HG03108 (cell line): ENCODE measurements around the gene ZNF555.
"Not testable (repeated sequence)": the region's sequence is repeated elsewhere in the genome, so short reads cannot be mapped to it uniquely, and the experiment has no call there.

Experiments used
- ATAC-seq: cut with Tn5 transposase; IDR thresholded peaks from one replicate; pipeline ENCODE4 v1.9.1; 2021; ENCODE audit warnings: moderate library complexity; ENCODE audit not compliant: unreplicated experiment

ZNF555 gene

DNA sequence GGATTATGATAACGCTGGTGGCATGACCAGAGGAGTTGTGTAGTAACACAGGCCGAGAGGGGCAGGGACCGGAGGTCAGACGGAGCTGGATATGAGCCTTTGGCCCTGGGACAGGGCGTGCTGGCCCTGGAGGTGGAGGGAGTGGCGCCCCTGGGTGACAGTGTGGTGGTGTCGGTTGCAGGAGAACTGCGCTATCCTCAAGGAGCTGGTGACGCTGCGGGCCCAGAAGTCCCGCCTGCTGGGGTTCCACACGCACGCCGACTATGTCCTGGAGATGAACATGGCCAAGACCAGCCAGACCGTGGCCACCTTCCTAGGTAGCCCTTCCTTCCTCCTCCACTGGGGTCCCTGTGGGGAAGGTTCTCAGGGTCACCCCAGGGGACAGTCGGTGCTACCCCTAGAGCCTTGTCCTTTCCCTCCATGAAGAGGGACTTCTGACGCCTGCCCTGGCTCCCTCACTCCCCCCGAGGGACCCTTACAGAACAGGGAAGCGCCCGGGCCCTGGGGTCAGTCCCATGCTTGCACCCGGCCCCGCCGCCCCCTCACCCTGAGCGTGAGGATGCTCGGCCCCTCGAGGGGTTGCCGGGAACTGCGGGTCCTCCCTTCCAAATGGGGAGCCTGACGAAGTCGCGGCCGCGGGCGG, 34.4 kb upstream of the ZNF555 start:
- ATAC-seq, result no peak

DNA sequence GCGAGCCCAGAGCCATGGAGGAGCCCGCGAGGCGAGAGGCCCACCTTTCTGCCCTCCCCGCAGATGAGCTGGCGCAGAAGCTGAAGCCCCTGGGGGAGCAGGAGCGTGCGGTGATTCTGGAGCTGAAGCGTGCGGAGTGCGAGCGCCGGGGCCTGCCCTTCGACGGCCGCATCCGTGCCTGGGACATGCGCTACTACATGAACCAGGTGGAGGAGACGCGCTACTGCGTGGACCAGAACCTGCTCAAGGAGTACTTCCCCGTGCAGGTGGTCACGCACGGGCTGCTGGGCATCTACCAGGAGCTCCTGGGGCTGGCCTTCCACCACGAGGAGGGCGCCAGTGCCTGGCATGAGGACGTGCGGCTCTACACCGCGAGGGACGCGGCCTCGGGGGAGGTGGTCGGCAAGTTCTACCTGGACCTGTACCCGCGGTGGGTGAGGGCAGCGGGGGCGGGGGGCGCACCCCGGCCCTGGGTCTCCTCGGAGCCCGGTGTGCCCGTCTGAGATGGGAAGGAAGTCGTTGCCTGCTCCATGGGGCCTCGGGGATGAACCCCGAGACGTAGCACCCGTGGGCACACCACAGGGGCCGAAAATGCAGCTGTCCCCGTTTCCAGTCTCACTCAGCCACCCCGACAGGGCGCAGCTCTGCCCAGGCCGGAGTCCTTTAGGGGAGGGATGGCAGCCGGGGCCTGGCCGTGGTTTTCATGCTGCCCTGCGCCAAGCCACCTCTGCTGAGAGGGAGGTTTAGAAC, 33.7 kb upstream of the ZNF555 start:
- ATAC-seq, result no peak

DNA sequence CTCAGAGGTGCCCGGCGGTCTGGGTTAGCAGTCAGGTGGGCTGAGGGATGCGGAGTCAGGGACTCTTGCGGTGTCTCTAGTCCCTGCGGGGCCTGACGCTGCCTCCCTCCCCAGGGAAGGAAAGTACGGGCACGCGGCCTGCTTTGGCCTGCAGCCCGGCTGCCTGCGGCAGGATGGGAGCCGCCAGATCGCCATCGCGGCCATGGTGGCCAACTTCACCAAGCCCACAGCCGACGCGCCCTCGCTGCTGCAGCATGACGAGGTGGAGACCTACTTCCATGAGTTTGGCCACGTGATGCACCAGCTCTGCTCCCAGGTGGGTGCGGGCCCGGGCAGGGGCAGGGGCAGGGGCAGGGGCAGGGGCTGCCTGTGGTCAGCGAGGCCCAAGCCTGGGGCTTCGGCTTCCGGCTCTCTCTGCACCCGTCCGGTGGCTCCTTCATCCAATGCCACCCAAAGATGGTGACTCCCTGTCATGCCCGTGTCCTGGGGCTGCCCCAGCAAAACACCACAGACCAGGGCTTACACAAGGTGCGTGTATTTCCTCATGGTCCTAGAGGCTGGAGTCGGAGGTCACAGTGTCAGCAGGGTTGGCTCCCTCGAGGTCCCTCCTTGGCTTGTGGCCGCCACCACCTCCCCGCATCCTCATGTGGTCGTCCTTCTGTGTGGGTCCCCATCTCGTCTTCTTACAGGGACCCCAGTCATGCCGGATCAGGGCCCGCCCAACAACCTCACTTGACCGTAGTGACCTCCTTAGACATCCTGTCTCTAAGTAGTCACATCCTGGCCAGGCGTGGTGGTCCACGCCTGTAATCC, 32.9 kb upstream of the ZNF555 start:
- ATAC-seq, result no peak

DNA sequence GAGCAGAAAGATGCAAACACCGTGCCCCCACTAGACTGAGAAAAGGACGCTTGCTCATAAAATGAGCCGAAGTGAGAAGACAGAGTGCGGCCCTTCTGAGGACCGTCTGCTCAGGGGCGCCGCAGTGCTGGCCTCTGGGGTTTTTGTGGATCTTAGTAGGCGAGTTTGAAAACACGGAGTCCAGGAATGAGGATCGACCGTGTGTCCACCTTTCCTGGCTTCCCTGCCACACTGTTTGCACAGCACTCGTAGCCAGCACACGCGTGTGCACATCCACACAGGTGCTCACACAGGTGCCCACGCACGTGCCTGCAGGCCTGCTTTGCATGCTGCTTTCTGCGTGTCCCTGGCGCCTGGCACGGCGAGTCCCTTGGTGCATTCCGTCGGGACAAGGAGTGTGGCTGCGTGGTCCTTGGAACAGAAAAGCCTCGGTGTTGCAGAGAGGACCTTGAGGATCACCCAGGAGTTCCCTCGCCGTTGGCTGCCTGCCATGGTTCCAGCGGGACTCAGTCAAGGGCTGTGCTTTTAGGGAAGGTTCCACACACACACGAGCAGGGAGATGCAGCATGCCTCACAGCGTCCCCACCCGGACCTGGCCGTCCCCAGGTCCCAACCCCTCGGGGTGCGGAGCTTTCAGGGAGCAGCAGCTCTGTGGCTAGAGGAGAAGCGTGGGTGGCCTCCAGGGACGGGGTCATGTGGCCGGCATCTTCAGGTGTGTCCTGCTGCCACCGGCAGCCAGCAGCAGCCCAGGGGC, 31.7 kb upstream of the ZNF555 start:
- no peak for ATAC-seq

DNA sequence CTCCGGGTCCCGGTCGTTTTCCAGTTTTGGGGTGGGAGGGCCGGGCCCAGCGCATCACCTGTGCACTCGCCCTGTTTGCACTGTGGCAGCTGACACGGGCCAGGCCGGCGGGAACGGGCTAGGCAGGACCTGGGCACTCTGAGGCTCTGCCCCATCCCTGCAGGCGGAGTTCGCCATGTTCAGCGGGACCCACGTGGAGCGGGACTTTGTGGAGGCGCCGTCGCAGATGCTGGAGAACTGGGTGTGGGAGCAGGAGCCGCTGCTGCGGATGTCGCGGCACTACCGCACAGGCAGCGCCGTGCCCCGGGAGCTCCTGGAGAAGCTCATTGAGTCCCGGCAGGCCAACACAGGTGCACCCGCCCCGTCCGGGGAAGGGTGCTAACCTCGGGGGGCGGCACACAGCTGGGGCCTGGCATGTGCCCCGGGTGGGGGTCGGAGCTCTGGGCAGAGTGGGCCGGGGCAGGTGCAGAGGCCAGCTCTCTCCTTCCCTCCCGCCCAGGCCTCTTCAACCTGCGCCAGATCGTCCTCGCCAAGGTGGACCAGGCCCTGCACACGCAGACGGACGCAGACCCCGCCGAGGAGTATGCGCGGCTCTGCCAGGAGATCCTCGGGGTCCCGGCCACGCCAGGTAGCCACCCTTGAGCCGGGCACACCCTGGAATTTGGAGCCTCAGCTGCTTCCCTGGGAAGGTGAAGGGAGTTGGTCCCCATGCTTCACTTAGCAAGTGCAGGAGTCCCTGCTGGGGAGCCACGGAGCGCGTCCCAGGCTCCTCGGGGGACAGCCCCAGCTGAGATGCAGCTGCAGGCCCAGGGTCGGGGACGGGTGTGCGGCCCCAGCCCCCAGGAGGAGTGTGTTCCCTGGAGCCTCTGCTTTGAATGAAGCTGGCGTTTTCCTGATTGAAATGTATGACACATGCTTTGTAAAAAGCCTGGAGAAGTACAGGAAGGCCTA, 30.9 kb upstream of the ZNF555 start:
- ATAC-seq, result no peak

DNA sequence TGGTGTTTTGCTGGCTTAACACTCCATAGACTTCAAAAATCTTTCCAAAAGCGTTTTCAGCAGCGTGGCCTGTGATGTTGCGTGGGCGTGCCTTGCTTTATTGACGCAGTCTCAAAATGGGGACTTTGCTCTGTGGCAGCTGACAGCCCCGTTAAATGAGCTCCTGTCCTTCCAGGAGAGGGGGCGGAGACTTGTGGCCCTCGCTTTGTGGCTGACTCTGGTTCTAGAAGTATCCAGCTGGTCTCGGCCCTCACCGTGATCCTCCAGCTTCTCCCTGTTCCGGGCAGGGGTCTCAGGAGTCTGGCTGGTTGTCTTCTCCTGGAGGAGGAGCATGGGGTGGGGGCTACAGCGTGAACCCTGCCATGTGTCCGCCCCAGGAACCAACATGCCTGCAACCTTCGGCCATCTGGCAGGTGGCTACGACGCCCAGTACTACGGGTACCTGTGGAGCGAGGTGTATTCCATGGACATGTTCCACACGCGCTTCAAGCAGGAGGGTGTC, 30.0 kb upstream of the ZNF555 start:
- no peak for ATAC-seq

DNA sequence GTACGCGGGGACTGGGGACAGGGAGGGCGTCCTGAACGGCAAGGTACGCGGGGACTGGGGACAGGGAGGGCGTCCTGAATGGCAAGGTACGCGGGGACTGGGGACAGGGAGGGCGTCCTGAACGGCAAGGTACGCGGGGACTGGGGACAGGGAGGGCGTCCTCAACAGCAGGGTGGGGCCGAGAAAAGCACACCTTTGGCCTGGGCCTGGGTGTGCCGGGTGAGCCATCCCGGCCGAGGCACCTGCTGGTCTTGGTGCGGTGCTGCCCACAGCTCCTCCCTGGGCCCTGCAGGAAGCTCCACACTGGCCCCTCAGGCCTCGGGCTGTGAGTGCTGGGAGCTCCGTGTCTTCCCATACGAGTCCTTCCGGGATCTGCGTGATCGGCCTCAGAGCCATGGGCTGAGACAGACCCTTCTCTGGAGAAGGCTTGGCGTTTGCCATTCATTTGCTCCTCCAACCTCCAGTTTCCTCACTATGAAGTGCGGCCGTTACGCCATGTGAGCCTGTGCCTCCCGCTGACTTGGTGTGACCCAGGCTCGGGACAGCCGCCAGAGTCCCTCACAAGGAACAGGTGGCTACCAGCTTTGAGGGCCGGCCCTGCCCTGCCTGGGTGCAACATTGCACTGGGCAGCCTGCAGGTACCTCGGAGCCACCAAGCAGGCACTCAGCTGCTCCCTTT, 29.4 kb upstream of the ZNF555 start:
- no peak for ATAC-seq

DNA sequence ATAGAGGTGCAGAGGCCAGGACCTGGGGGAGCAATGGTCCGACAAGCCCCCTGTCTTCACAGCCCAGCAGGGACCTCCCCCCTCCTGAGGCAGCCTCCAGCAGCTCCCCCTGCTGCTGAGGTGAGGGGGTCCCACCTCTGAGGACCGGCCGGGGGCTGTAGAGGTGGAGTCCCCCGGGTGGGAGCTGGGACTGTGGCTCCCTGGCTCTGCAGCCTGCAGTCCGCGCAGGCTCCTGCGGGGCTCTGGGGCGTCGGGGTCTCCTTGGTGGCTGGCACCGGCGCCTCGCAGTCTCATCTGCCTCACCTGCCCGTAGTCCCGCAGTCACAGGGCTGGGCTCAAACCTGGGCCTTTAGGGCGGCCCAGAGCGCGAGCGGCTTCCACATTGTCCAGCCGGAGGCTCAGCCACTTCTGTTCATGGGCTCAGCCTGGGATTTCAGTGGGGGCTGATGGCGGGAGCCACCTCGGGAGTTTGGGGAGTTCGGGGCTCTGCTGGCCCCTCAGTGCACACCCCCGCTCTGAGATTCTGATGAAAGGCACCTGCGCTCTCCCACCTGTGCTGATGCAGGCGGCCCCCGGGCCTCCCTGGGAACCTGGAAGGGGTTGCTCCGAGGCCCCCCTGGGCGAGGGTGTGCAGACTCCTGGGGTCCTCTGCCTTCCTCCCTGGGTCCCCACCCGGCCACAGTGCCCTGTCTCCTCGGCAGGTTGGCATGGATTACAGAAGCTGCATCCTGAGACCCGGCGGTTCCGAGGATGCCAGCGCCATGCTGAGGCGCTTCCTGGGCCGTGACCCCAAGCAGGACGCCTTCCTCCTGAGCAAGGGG, 28.7 kb upstream of the ZNF555 start:
- ATAC-seq, result no peak

DNA sequence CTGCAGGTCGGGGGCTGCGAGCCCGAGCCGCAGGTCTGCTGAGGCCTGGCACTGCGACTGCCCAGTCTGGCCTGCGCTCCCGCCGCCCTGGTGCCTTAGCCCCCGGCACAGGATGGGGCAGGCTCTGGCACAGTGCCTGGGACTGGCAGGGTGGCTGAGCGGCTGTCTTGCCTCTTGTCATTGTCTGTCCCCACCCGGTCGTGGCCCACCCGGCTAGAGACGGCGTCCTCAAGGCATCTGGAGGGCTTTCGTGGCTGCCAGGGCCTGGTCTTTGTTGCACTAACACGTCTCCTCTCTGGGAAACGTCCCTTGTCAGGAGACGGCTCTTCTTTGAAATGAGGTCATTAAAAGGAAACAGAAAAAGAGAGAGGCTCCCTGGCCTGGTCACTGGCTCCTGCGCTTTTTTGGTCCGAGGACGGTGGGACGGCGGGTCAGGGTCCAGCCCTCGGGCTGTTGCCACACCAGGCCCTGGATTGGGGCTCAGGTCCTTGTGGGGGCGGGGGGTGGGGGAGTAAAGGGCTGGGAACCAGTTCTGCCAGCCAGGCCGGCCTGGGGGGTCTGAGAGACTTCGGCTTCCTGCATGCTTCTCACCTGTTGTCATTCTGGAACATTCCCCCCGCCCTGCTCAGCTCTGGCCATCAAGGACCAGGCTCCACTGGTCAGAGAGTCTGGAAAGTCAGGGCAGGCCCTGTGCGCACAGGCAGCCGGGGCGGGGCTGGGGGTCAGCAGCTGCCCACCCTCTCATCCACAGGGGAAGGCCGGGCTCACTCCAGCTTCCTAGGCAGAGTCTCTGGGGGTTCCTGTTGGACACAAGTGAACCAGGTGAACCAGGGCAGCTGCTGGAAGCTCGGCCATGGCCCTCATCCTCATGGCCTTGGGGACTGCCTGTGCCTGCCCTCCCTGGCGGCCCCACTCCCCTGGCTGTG, 27.8 kb upstream of the ZNF555 start:
- no peak for ATAC-seq

DNA sequence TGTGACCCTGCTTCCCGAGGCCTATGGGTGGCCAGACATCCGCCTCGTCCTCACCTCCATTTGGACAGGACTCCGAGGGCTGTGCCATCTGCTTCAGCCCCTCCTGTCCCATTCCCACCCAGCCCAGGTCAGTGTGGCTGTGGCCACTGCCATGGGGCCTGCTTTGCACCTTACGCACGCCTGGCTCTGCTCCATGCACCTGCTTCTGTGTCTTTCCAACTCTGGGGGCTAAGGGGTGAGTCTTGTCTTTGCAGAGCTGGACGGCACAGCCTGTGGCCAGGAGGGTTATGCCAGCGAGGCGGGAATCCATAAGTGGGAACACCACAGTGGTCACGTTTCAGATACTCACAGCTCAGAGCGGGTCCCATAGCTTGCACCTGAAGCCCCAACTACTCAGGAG, 26.8 kb upstream of the ZNF555 start:
- no peak for ATAC-seq

DNA sequence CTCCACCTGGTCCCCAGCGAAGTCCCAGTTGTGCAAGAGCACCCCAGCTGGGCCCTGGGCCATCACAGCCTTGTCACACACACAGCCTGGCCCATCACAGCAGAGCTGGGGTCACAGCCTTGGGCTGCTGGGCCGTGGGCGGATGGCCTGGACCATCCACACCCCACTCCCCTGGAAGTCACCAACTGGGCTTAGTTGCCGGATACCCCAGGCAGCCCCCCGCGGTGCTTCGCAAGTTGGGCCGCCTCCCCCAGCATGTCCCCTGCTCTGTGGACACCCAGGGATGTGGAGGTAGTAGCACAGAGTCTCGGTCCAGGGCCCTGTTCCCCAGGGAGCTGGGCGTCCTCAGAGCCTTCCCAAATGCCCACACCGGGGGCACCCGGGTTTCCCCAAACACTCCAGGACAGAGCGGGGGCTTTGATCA, 26.1 kb upstream of the ZNF555 start:
- ATAC-seq, result no peak

DNA sequence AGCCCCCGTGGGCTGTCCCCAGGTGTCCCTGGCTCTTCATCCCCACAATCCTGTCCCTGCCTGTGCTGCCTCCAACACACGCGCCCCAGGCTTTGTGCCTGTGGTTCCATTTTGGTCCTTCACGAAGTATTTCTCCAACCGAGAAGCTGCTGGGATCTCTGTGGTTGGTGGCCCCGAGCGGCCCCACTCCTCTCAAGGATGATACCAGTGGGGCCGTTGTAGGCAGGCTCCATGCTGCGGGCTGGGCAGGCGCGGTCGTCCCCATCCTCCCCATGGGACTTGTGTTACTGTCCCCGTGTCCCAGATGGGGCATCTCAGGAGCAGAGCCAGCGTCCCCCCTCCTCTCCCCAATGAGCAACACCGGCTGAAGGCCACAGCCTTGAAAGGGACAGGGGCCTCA, 25.4 kb upstream of the ZNF555 start:
- no peak for ATAC-seq

DNA sequence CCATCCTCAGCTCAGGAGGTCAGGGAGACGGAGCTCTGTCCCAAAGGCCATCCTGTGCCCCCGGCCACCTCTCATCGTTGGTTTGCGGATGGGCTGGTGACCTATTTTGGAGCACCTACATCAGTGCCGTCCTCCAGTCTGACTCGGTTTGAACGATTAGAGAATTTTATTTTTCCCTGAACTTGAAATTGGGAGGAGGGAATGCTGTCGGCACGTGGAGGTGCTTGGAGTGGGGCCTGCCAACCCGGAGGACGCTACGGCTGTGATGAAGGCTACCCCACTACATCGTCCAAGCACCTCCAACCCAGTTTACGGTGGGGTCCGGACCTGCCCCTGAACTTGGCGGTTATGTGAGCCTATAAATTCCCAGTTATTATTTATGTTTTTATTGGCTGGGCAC, 24.6 kb upstream of the ZNF555 start:
- no peak for ATAC-seq

DNA sequence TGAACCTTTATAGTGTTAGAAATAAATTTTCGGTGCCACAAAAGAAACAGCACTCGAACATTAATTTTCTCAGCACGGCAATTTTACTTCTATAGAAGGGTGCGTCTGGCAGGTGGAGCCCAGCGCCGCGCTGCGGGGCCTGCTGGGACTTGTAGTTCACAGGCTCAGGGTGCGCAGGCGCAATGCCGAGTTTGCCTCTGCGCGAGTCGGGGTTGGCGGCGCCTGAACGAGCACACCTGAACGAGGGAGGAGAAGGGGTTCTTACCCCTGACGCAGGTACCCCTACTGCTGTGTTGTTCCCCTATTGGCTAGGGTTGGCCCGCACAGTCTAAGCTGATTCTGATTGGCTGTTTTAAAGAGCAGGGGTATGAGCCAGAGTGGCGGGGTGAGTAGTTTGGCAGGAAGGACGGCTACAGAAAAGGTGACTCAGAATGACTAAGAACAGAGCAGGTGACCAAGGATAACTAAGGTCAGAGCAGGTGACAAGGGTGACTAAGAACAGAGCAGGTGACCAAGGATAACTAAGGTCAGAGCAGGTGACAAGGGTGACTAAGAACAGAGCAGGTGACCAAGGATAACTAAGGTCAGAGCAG, 23.9 kb upstream of the ZNF555 start:
- not testable (repeated sequence) for ATAC-seq

DNA sequence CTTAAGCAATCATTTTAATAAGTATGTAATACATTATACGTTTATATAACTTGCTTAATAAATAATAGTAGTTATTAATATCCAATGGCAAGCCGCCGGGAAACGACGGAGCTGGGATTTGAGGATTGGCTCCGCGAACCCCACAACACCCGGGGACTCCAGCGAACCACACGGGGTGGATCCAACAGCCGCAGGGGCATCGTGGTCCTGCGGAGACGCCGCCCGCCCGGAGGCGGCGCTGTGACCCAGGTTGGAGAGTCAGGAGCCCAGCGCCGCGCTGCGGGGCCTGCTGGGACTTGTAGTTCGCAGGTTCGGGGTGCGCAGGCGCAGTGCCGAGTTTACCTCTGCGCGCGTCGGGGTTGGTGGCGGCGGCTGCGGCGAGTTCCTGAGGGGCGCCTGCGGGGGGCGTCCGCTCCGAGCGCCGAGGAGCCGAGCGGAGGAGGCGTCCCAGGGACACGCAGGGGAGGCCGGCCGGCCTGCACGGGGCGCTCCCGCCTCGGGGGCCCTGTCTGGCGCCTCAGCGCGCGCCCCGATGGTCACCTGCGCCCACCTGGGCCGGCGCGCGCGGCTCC, 21.6 kb upstream of the ZNF555 start, which contains the start of gene ZNF554:
Gene ZNF554, plus strand, starts transcription at position 329 of the 572 bp plus-strand sequence. Its CDS starts 204 bp downstream, at position 533.
- ATAC-seq, result peak; percentile 77

DNA sequence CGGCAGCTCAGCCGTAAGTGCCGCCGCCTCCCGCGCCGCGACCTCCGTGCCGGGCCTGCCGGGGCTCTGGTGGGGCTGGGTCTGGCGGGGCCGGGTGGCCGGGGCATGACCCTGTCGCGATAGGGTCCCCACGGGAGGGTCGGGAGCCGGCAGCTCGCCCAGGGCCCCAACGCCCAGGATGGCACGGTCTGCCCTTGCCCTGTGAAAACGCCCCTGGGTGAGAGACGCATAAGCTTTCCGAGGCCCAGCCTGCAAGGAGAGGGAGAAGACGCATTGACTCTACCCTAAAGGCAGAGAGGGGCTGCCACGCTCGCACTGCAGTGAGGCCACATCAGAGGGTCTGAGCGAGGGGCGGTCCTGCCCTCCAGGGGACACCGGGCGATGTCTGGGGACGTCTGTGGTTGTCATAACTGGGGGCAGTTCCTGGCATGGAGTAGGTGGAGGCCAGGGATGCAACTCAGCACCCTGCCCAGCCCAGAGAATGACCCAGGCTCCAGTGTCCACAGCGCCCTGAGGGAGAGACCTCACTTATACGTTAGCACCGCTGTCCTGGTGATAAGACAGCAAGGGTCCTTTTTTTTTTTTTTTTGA, 21.1 kb upstream of the ZNF555 start:
- no peak for ATAC-seq
